IMR-90 (cell line): ENCODE measurements around the gene SLC2A10. TPM values are rescaled to one million over a fixed set of nuclear protein-coding genes. Genes with fewer than 3 reads are reported as not detected.

Source experiments
- ATAC-seq: fragments of 200-7000 bp; cut with Tn5 transposase; 2 replicates; pipeline ENCODE4 v1.9.1; 2020; ENCODE audit warnings: low read depth, mild to moderate bottlenecking, moderate library complexity
- BruUV-seq: library from RNA; stranded (reverse); fragments of 400-500 nt; replicated peaks from 2 replicates; lab custom pipeline; 2021; lab: Mats Ljungman, UMichigan
- CTCF ChIA-PET: fragments of 300-600 bp; formaldehyde crosslinking; extraction: SDS; loops from one replicate; lab custom pipeline; 2021; ENCODE audit warnings: antibody characterized with exemption; lab: Yijun Ruan, JAX
- POLR2A ChIA-PET: fragments of 300-600 bp; sonication (Branson Sonifier 250); formaldehyde crosslinking; loops from one replicate; lab custom pipeline; 2022; ENCODE audit warnings: antibody characterized with exemption; ENCODE audit not compliant: unreplicated experiment; lab: Charles Lee
- DNase-seq: peaks from one replicate; pipeline ENCODE4 v3.0.0; 2013
- H2AFZ ChIP-seq: replicated peaks from 2 replicates; pipeline ENCODE3; 2013; ENCODE audit warnings: low read length, mild to moderate bottlenecking; ENCODE audit not compliant: poor library complexity
- H2AK5ac ChIP-seq: 2 replicates; pipeline ENCODE4 v1.6.1; 2013; ENCODE audit warnings: low read depth, low read length, inconsistent platforms
- H2AK9ac ChIP-seq: replicated peaks from 2 replicates; pipeline ENCODE3; 2013; ENCODE audit warnings: mild to moderate bottlenecking, low read depth, low read length, moderate library complexity; ENCODE audit not compliant: poor library complexity
- H2BK120ac ChIP-seq: 2 replicates; pipeline ENCODE4 v1.6.1; 2013; ENCODE audit warnings: low read depth, low read length, inconsistent platforms
- H2BK15ac ChIP-seq: 3 replicates; pipeline ENCODE4 v1.6.1; 2013; ENCODE audit warnings: low read depth, low read length, inconsistent platforms
- H2BK20ac ChIP-seq: 2 replicates; pipeline ENCODE4 v1.6.1; 2013; ENCODE audit warnings: low read depth, mild to moderate bottlenecking, inconsistent platforms, low read length, moderate library complexity
- H2BK5ac ChIP-seq: 2 replicates; pipeline ENCODE4 v1.6.1; 2013; ENCODE audit warnings: mild to moderate bottlenecking, low read depth, low read length, inconsistent platforms; ENCODE audit not compliant: poor library complexity, severe bottlenecking
- H3K14ac ChIP-seq: replicated peaks from 2 replicates; pipeline ENCODE4 v1.6.1; 2013; ENCODE audit warnings: low read depth, low read length, inconsistent platforms
- H3K18ac ChIP-seq: 2 replicates; pipeline ENCODE4 v1.6.1; 2013; ENCODE audit warnings: low read depth, low read length, control low read depth
- H3K23ac ChIP-seq: 2 replicates; pipeline ENCODE4 v1.6.1; 2013; ENCODE audit warnings: low read depth, low read length, inconsistent platforms
- H3K27ac ChIP-seq: 2 replicates; pipeline ENCODE4 v1.5.1; 2013; ENCODE audit warnings: mild to moderate bottlenecking, control low read depth, low read length; ENCODE audit not compliant: insufficient read depth
- H3K27me3 ChIP-seq: 2 replicates; pipeline ENCODE4 v1.6.1; 2013; ENCODE audit warnings: low read length; ENCODE audit not compliant: control insufficient read depth, insufficient read depth
- H3K36me3 ChIP-seq: 2 replicates; pipeline ENCODE4 v1.6.1; 2013; ENCODE audit warnings: low read length, mixed read lengths; ENCODE audit not compliant: control insufficient read depth, insufficient read depth
- H3K4ac ChIP-seq: 2 replicates; pipeline ENCODE4 v1.6.1; 2013; ENCODE audit warnings: low read depth, low read length, inconsistent platforms
- H3K4me1 ChIP-seq: 2 replicates; pipeline ENCODE4 v1.6.1; 2013; ENCODE audit warnings: low read length, mixed read lengths; ENCODE audit not compliant: control insufficient read depth, insufficient read depth
- H3K4me2 ChIP-seq: 2 replicates; pipeline ENCODE4 v1.6.1; 2013; ENCODE audit warnings: low read depth, mild to moderate bottlenecking, control low read depth, low read length, moderate library complexity
- H3K4me3 ChIP-seq: 2 replicates; pipeline ENCODE4 v1.5.1; 2013; ENCODE audit warnings: low read depth, mild to moderate bottlenecking, control low read depth, low read length, moderate library complexity; ENCODE audit not compliant: insufficient read depth
- H3K56ac ChIP-seq: 2 replicates; pipeline ENCODE4 v1.6.1; 2013; ENCODE audit warnings: low read length, inconsistent platforms; ENCODE audit not compliant: insufficient read depth; ENCODE audit errors: extremely low read depth
- H3K79me1 ChIP-seq, 2 experiments: 2 replicates each; pipeline ENCODE4 v1.6.1; 2013; ENCODE audit warnings: low read length in 2 of 2, inconsistent platforms in 1 of 2, low read depth in 1 of 2
- H3K9ac ChIP-seq: 2 replicates; pipeline ENCODE4 v1.6.1; 2013; ENCODE audit warnings: low read depth, low read length, control low read depth
- H3K9me1 ChIP-seq: 2 replicates; pipeline ENCODE4 v1.6.1; 2013; ENCODE audit warnings: low read length, inconsistent platforms; ENCODE audit not compliant: insufficient read depth
- H3K9me3 ChIP-seq: 2 replicates; pipeline ENCODE4 v1.6.1; 2013; ENCODE audit warnings: low read length; ENCODE audit not compliant: control insufficient read depth, insufficient read depth
- H4K20me1 ChIP-seq: 2 replicates; pipeline ENCODE4 v1.6.1; 2013; ENCODE audit warnings: low read length, inconsistent platforms; ENCODE audit not compliant: insufficient read depth
- H4K5ac ChIP-seq: 2 replicates; pipeline ENCODE4 v1.6.1; 2013; ENCODE audit warnings: mild to moderate bottlenecking, low read depth, low read length, control low read depth
- H4K8ac ChIP-seq, 2 experiments: 2 replicates each; pipeline ENCODE4 v1.6.1; 2013; ENCODE audit warnings: low read depth in 2 of 2, low read length in 2 of 2, control low read depth in 1 of 2, inconsistent platforms in 1 of 2
- H4K91ac ChIP-seq: 2 replicates; pipeline ENCODE4 v1.6.1; 2013; ENCODE audit warnings: low read depth, low read length, inconsistent platforms; ENCODE audit not compliant: insufficient read depth
- MAZ ChIP-seq: IDR thresholded peaks from 2 replicates; pipeline ENCODE4 v1.6.1; 2012; ENCODE audit warnings: low read depth, mild to moderate bottlenecking, low read length, improper control_type of control experiment, moderate library complexity, borderline replicate concordance
- NFE2L2 ChIP-seq: fragments of 150-350 bp; IDR thresholded peaks from 2 replicates; pipeline ENCODE4 v1.6.1; 2016; ENCODE audit warnings: low read depth, mild to moderate bottlenecking, low read length
- POLR2A ChIP-seq: IDR thresholded peaks from 2 replicates; pipeline ENCODE4 v1.6.1; 2012; ENCODE audit warnings: mild to moderate bottlenecking, low read depth, low read length
- RAD21 ChIP-seq: IDR thresholded peaks from 2 replicates; pipeline ENCODE4 v1.6.1; 2012; ENCODE audit warnings: low read length, improper control_type of control experiment
- SMC3 ChIP-seq: fragments of 150-350 bp; IDR thresholded peaks from 2 replicates; pipeline ENCODE4 v1.6.1; 2016; ENCODE audit warnings: low read depth, mild to moderate bottlenecking, antibody characterized with exemption, low read length, moderate library complexity
- WGBS, 2 experiments: methylation state at CpG; one replicate each; pipeline versions ENCODE4 v1.1.5 to v1.1.7; 2013; ENCODE audit warnings: missing lambda C conversion rate in 2 of 2; ENCODE audit not compliant: insufficient read length in 1 of 2; ENCODE audit errors: extremely low coverage in 2 of 2; 5-methylcytosine and 5-hydroxymethylcytosine counted together
- dilution Hi-C: fragments of 300-500 bp; cut with HindIII; formaldehyde crosslinking; loops from one replicate; pipeline ENCODE4 v1.14.3; 2018; ENCODE audit warnings: low sequenced_read_pairs; ENCODE audit not compliant: unreplicated experiment
- in situ Hi-C: fragments of 300-500 bp; cut with MboI; formaldehyde crosslinking; loops from 3 replicates; pipeline ENCODE4 v1.14.3; 2019; ENCODE audit warnings: low sequenced_read_pairs, inconsistent platforms, mixed read lengths
- intact Hi-C: fragments of 100-400 bp; cut with micrococcal nuclease; formaldehyde crosslinking; loops from 2 replicates; pipeline ENCODE4 v1.10.0; 2022
- polyA plus RNA-seq, 3 experiments: library from polyadenylated mRNA; depleted of rRNA; stranded (reverse); fragments of >200 nt; gene quantifications; 2 replicates each; pipeline ENCODE4 v1.2.3, GENCODE V29; 2012; ENCODE audit warnings: low replicate concordance in 1 of 3
- total RNA-seq: library from RNA; depleted of rRNA; stranded (reverse); fragments of >200 nt; gene quantifications from 2 replicates; pipeline ENCODE4 v1.2.3, GENCODE V29; 2012

The SLC2A10 gene
- total and polyA plus RNA-seq, 2 of the 4 experiments (the other 2 are of a cell fraction): 15.2 to 22.0 TPM

DNA sequence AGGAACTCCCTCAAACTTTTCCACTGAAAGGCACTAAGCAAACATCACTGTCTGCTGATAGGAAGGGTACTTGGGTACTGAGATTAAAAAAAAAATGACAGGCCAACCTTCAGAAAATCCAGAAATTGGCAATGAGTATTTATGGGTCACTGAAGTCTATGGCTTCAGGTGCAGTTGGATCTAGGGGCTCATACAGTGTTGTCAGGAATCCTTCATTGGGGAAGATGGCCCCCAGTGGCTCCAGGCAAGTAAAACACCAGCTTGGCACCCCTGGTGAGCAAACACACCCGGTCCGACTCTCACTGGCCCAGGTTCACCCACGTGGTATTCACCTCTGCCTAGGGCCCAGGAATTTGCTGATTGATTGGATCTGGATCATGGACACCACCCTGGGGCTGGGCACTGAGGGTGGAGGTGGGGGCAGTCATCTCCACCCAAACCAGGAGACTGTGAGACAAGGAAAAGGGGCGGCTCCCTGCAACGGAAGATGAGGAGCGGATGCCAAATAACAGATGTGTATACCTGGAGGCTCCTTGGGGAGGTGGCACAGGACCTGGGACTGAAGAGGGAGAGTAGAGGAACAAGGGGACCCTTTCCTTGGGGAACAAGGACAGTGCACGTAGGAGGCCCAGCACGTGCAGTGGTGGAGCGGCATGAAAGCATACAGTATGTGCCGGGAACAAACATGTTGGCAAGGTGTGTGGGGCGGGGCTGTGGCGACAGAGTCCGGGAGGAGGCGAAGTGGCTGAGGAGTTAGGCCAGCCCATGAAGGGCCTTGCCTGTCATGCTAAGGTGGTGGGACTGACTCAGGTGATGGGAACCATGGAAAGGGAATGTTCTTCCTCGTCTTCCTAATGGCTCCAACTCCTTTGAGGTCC is 4.7 kb downstream of the SLC2A10 start:
- Histone ChIP-seq H3K9me3 (no peaks in the 10 kb centered on the region), H3K9me1 (peaks cover 45% of the 10 kb centered on the region), H3K27me3 (no peaks in the 10 kb centered on the region), H4K20me1 (peaks cover 10% of the 10 kb centered on the region), H2BK15ac (peak overlapping the region; percentile 72; the same call in 2 of the 3 replicates), H3K79me1 (peaks cover 35 to 82% of the 10 kb centered on the region in 2 experiments), H2AFZ (no peak overlapping the region), H3K56ac (no peak overlapping the region), H3K36me3 (peaks cover 11% of the 10 kb centered on the region; the same call in 1 of the 2 replicates), H2BK20ac (no peak overlapping the region), H2AK5ac (peak overlapping the region; percentile 43; the same call in 1 of the 2 replicates), H3K4me3 (no peak overlapping the region), H3K4me1 (peaks cover 23% of the 10 kb centered on the region), H3K9ac (no peak overlapping the region), H3K14ac (0 out of 2 replicates have a peak overlapping the region, but pooled peaks have one; percentile 22), H4K5ac (no peak overlapping the region; the same call in 1 of the 2 replicates), H3K23ac (no peak overlapping the region), H2AK9ac (no peak overlapping the region), H4K91ac (peak overlapping the region; percentile 41; the same call in 1 of the 2 replicates), H2BK120ac (0 out of 2 replicates have a peak overlapping the region, but pooled peaks have one; percentile 69), H4K8ac (no peak overlapping the region), H2BK5ac (no peak overlapping the region), H3K4ac (peak overlapping the region; percentile 68; the same call in 1 of the 2 replicates), H3K4me2 (no peak overlapping the region), H3K27ac (peak overlapping the region; percentile 28; the same call in 1 of the 2 replicates), H3K18ac (no peak overlapping the region)
- TF ChIP-seq POLR2A (no peak), RAD21 (no peak), SMC3 (no peak), MAZ (no peak), NFE2L2 (no peak)
- CTCF ChIA-PET: no interaction called here
- dilution Hi-C loops: no loop called here
- POLR2A ChIA-PET: no interaction called here
- no peak for ATAC-seq
- BruUV-seq: no TSS peak
- in situ Hi-C loops: no loop called here
- intact Hi-C loops: no loop called here
- DNase-seq: no peak
- WGBS, 2 experiments: 94% methylated on average over 9 of the region's 15 CpGs; no CpG with 5 or more reads in 1 of the 2 experiments
